ENCODE measurements around the gene EFNA5.

DNA sequence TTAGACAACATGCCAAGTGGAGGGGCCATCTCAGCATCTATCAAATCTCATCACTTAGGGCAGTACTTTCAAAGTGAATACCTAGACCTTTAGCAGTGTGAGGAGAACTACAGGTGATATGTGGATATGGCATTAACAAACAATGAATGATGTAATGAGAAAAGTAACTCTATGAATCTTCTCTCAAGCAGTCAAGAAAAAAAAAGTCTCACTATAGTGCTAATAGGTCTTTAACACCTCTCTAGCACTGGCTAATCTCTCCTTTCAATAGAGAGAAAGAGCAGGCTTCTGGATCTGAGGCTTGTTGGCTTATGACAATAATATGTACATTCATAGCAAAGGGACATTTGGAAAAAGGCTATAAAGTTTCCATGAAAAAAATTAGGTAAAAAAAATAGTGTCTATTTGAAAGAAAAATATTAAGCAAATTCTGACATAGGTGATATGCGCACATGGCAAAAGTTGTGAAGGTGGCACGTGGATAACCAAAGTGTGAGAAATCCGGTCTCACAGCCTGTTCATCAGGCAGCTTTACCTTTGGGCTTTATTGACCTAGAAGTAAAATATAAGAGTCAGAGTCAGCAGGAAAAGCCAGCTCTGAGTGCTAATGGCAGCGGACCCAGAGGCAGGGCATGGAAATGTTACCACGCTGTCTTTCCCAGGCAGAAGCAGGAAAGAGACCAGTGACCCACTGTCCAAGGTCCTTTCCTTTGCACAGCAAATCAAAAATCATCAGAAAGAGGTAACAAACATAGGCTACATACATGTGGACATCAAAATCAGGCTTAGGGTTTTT, 203.4 kb downstream of the EFNA5 start:
- TF ChIP-seq, protein P1, sequence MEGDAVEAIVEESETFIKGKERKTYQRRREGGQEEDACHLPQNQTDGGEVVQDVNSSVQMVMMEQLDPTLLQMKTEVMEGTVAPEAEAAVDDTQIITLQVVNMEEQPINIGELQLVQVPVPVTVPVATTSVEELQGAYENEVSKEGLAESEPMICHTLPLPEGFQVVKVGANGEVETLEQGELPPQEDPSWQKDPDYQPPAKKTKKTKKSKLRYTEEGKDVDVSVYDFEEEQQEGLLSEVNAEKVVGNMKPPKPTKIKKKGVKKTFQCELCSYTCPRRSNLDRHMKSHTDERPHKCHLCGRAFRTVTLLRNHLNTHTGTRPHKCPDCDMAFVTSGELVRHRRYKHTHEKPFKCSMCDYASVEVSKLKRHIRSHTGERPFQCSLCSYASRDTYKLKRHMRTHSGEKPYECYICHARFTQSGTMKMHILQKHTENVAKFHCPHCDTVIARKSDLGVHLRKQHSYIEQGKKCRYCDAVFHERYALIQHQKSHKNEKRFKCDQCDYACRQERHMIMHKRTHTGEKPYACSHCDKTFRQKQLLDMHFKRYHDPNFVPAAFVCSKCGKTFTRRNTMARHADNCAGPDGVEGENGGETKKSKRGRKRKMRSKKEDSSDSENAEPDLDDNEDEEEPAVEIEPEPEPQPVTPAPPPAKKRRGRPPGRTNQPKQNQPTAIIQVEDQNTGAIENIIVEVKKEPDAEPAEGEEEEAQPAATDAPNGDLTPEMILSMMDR (optimal IDR thresholded peaks at IDR 0.05 in 1 of 3, IDR thresholded peaks at IDR 0.05 in 1 of 3, conservative IDR thresholded peaks at IDR 0.05 in 1 of 3; ENCODE audit: extremely low read depth in 1 of 3, insufficient read depth in 2 of 3, low read length in 3 of 3): no peak
- no peak for TF ChIP-seq EZH2 (IDR thresholded peaks at IDR 0.05; ENCODE audit: low read length)

Data from keratinocyte (primary cell).